ENCODE results near the gene RNF19B. TPM values are rescaled to one million over a fixed set of nuclear protein-coding genes. Genes with fewer than 3 reads are reported as not detected.

The RNF19B gene
- total and polyA plus RNA-seq, 2 of the 13 experiments (the other 11 are each of a cell fraction or from before 2014, with no cell fraction given) = 15.3 to 22.5 TPM

DNA sequence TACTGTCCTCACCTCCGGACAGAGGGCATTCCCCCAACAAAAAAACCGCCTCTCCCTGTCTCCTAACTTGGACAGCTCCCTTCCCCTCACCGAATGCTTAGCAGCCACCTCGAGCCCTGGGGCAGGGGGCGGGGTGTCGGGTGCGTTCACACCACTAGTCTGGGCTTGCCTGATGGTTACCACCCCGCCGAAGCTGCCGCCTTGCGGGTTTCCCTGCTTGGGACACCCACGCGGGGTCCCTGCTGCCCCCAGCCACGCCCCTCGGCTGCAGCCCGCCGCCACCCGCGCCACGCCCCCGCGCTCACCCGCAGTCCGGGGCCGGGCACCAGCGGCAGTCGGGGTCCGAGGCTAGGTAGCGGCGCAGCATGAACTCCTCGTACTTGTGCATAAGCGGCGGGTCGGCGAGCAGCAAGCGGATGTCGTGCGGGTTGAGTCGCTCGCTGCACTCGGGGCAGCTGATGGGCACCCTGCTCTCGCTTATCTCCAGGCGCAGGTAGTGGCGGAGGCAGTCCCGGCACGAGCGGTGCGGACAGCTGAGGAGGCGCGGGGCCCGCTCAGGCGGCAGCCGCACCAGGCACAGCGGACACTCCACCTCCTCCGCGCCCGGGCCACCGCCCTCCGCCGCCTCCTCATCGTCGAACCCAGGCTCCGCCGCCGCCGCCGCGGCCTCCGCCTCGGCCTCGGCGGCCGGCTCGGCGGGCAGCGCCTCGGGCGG is 706 bp downstream of the RNF19B start:
- intact Hi-C loops (cut with micrococcal nuclease; ENCODE audit: unreplicated experiment) = loop anchor here (2.0 kb wide), 1 partner anchor 29 kb away; no protein-coding TSS in a partner anchor
- POLR2A ChIA-PET = interaction anchor here (1.1 to 2.8 kb wide), 12 partner anchors 8 to 117 kb away, joined by 3 to 26 read pairs (median 5); partner anchors contain the start of gene AZIN2
- FAIRE-seq = no peak
- TF ChIP-seq HNRNPUL1 (IDR thresholded peaks at IDR 0.05; ENCODE audit: low read depth, low read length) = no peak
- no peak for TF ChIP-seq ERF (CRISPR knock-in tag; IDR thresholded peaks at IDR 0.05)
- TF ChIP-seq ZNF574 (CRISPR knock-in tag; IDR thresholded peaks at IDR 0.05) = 0 out of 2 replicates have a peak, but pooled peaks have one; percentile 25
- TF ChIP-seq ZMYM2 (CRISPR knock-in tag; IDR thresholded peaks at IDR 0.05) = no peak
- TF ChIP-seq WIZ (CRISPR knock-in tag; IDR thresholded peaks at IDR 0.05) = no peak
- 0 out of 2 replicates have a peak, but pooled peaks have one; percentile 13 for TF ChIP-seq ZNF556 (CRISPR knock-in tag; IDR thresholded peaks at IDR 0.05; ENCODE audit: borderline replicate concordance)
- TF ChIP-seq CSRNP2 (CRISPR knock-in tag; conservative IDR thresholded peaks at IDR 0.05; ENCODE audit: low read depth) = no peak
- TF ChIP-seq ZNF430 (CRISPR knock-in tag; IDR thresholded peaks at IDR 0.05) = no peak
- TF ChIP-seq ZNF644 (CRISPR knock-in tag; IDR thresholded peaks at IDR 0.05; ENCODE audit: low read depth) = no peak
- TF ChIP-seq, protein P1, sequence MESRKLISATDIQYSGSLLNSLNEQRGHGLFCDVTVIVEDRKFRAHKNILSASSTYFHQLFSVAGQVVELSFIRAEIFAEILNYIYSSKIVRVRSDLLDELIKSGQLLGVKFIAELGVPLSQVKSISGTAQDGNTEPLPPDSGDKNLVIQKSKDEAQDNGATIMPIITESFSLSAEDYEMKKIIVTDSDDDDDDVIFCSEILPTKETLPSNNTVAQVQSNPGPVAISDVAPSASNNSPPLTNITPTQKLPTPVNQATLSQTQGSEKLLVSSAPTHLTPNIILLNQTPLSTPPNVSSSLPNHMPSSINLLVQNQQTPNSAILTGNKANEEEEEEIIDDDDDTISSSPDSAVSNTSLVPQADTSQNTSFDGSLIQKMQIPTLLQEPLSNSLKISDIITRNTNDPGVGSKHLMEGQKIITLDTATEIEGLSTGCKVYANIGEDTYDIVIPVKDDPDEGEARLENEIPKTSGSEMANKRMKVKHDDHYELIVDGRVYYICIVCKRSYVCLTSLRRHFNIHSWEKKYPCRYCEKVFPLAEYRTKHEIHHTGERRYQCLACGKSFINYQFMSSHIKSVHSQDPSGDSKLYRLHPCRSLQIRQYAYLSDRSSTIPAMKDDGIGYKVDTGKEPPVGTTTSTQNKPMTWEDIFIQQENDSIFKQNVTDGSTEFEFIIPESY (CRISPR knock-in tag; IDR thresholded peaks at IDR 0.05) = no peak
- no peak for TF ChIP-seq ZNF652 (CRISPR knock-in tag; IDR thresholded peaks at IDR 0.05; ENCODE audit: borderline replicate concordance, low read depth)
- TF ChIP-seq ESRRA (CRISPR knock-in tag; IDR thresholded peaks at IDR 0.05; ENCODE audit: low read depth) = no peak
- TF ChIP-seq, protein P2, sequence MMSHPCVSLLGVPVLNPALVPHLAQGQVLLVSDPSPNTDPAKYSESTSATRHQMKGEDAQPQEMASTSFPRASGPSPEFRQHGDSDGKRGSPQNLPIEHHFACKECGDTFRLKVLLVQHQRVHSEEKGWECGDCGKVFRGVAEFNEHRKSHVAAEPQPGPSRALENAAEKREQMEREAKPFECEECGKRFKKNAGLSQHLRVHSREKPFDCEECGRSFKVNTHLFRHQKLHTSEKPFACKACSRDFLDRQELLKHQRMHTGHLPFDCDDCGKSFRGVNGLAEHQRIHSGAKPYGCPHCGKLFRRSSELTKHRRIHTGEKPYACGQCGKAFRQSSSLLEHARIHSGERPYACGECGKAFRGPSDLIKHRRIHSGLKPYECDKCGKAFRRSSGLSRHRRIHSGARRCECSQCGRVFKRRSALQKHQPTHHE (CRISPR knock-in tag; IDR thresholded peaks at IDR 0.05; ENCODE audit: borderline replicate concordance) = no peak
- TF ChIP-seq TOE1 (CRISPR knock-in tag; IDR thresholded peaks at IDR 0.05) = no peak
- no peak for TF ChIP-seq ZNF749 (CRISPR knock-in tag; IDR thresholded peaks at IDR 0.05; ENCODE audit: borderline replicate concordance)

More for the DNA sequence above, 706 bp downstream of the RNF19B start:
- H3K27me3 ChIP-seq (ENCODE audit: control insufficient read depth in 1 of 2, insufficient read depth in 2 of 2, low read length in 2 of 2) = peaks cover 0 to 2% of the 10 kb centered on the region in 2 experiments; a peak in 1 of 5 replicates
- CTCF ChIA-PET (ENCODE audit: low intra/inter-chr PET ratio, low total read pairs) = no interaction called here
- DNase-seq (ENCODE audit: low spot score) (no peak), ATAC-seq (peak; percentile 61)
- no TSS peak for BruUV-seq (replicated peaks)
- H3K4me3 ChIP-seq (replicated peaks in 1 of 3; ENCODE audit: insufficient read depth in 1 of 3, low read depth in 2 of 3, low read length in 3 of 3) = peak overlapping the region; percentile 87 to 97 (median 90)
- H3K9ac ChIP-seq (ENCODE audit: insufficient read depth, low read depth, low read length) = peak overlapping the region; percentile 77
- 0% methylated on average over 11 of the region's 78 CpGs for WGBS (ENCODE audit: low lambda C conversion rate)
- H3K9me3 ChIP-seq (ENCODE audit: low read length) = no peaks in the 10 kb centered on the region
- H3K79me2 ChIP-seq (ENCODE audit: insufficient read depth, low read length) = peaks cover 42% of the 10 kb centered on the region
- no peaks in the 10 kb centered on the region for H3K36me3 ChIP-seq (replicated peaks in 1 of 2; ENCODE audit: control insufficient read depth in 1 of 2, insufficient read depth in 2 of 2, low read length in 2 of 2)
- H3K4me1 ChIP-seq (ENCODE audit: insufficient read depth, low read length) = peaks cover 23% of the 10 kb centered on the region
- H4K20me1 ChIP-seq (ENCODE audit: insufficient read depth, low read length) = peaks cover 8% of the 10 kb centered on the region; the same call in 1 of the 2 replicates
- H2AFZ ChIP-seq (ENCODE audit: low read length) = no peak overlapping the region
- peak overlapping the region; percentile 53 for H3K27ac ChIP-seq (ENCODE audit: extremely low read length, insufficient read depth, low read length)
- in situ Hi-C loops (cut with HindIII; ENCODE audit: extremely low pct_ligation_motif_present, low pct_unique_long_range_greater_than_20kb) = no loop called here
- peak overlapping the region; percentile 73 for H3K4me2 ChIP-seq (ENCODE audit: low read depth, low read length)
